HG02970 (cell line): ENCODE results near the gene OPRL1.

ENCODE experiments used
- ATAC-seq: cut with Tn5 transposase; IDR thresholded peaks from one replicate; pipeline ENCODE4 v1.9.1; 2021; ENCODE audit warnings: mild to moderate bottlenecking, moderate library complexity, moderate number of reproducible peaks; ENCODE audit not compliant: unreplicated experiment, low FRiP score

Gene OPRL1

DNA sequence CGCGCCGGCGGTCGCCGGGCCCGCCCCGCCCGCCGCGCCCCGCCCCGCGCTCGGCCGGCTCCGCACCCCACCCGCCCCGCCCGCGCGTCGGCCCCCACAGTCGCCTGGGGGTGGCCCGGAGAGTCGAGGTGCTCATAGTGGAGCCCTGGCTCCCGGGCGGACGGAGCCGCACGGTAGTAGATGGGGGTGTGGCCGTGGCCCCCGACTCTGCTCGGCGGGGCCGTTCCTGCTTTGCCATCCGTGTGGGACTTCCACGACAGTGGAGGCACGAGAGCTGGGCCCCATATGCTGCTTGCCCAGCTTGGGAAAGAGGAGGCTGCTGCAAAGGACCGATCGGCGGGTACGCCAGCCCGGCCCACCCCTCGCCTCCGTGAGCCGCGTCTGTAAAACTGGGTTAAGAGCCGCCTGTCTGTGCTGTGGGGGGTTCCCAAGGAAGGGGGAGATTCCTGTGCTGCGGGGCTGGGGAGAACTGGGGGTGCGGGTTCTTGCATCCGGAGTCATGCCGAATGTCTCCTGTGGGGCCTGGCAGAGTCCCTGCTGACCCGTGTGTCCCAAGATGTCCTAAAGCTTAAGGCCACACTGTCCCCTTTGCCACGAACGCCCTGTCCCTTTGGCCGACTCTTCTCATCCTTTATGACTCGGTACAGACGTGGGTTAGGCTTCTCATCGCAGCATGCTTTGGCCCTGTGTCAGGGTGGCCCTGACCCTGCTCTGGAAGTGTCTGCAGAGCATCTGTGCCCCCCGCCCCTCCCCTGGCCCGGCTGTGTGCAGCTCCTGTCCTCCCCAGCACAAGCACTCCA, at the start of gene OPRL1:
TSS of gene OPRL1 (plus strand) at position 70 of the 800 bp plus-strand sequence. CDS start 12,639 bp downstream, outside the sequence.
- ATAC-seq: no peak

DNA sequence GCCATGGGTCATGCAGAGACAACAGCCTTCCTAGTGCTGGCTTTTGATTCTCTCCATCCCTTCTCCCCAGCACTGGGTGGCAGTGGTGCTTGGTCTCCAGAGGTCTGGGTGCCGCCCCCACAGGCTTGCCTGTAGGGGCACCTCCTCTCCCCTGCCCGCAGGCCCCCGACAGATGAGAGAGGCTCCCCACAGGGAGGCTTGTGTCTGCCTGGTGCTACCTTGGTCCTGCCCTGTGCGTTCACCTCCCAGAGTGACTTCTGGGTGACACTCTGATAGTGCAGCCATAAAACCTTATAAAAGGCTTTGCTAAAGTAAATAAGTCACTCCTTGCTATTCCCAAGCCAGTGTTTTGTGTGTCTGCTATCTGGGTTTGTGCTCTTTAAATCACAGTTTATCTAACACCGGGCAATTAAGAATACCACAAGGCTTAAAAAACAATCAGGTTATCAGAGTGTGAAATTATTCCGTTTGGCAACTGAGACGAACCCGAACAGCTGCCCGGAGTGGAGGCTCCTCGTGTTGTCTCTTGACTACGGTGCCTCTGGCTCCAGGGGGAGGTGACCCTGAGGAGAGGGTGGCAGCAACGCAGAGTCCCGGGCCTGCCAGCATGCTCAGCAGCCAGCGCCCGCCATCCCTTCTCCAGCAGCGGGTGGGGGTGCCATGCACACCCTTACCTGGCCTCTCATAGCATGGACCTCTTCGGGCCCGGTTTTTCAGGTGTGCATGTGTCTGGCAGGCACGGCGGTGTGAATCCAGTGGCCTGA, 49.3 kb upstream of the OPRL1 start:
- no peak for ATAC-seq

DNA sequence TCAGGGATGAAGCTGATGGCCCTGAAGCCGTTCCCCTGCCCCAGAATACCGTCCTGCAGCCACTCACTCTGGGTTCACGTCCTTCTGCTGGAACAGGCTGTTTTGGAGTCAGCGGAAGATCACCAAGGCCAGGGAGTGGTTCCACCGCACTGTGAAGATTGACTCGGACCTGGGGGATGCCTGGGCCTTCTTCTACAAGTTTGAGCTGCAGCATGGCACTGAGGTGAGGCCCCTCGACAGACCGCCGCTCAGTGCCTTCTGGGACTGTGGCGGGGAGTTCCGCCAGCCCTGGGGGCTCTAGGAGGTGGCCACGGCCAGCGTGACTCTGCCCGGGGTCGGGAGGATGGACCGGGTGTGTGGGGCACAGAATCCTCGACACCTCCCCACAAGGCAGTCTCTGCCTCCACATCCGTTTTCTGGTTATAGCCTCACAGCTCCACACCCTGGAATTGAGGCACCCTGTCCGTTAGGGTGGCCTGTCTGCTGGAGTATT, 48.0 kb upstream of the OPRL1 start:
- ATAC-seq: no peak

DNA sequence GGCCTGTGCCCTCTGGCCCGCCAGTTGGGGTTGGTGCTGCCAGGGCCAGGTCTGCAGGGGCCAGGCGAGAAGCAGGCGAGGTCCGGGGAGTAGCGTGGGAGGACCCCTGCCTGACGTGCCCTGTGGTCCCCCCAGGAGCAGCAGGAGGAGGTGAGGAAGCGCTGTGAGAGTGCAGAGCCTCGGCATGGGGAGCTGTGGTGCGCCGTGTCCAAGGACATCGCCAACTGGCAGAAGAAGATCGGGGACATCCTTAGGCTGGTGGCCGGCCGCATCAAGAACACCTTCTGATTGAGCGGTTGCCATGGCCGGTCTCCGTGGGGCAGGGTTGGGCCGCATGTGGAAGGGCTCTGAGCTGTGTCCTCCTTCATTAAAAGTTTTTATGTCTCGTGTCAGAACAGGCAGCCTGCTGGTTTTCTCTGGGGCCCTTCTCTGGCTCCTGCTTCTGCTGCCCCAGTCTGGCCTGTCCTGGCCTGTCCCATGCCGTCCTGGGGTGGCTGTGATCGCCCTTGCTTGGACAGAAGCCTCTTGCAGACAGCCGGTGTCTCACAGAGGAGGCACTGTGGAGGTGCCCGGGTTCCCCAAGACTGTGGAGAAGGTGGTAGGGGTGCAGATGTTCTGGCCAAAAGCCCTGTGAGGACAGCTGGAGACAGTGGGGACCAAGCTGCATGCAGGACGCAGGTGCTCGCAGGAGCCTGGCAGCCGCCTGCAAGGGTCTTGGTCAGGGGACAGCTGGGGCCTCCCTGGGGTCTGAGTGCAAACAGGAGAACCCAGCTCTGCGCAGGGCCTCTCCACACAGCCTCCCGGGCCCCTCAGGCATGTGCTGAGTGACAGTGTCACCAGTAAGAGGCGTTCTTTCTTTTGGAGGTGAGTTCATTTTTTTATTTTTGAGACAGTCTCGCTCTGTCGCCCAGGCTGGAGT, 46.9 kb upstream of the OPRL1 start:
- ATAC-seq: no peak

DNA sequence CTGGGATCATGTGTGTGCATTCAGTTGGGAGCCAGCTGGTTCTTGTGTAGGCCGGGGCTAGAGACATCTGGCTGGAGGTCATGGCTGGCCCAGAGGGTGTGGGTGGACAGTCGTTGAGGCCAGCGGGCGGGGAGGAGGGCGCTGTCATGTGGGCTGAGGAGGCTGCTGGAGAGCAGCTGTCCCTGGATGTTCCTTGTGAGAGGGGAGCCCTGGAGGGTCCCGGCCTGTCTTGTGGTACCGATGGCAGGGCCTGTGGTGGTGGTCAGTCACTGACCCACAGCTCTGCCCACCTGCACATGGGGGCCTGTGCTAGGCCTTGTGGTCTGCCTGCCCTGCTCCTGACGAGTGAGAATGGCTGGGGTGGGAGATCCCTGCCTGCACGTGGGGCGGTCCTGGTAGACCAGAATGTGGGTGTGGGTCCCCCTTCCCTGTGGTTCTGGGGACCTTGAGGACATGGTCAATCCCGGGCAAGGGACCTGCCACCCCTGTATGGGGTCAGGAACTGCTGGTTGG, 45.8 kb upstream of the OPRL1 start:
- ATAC-seq: no peak

DNA sequence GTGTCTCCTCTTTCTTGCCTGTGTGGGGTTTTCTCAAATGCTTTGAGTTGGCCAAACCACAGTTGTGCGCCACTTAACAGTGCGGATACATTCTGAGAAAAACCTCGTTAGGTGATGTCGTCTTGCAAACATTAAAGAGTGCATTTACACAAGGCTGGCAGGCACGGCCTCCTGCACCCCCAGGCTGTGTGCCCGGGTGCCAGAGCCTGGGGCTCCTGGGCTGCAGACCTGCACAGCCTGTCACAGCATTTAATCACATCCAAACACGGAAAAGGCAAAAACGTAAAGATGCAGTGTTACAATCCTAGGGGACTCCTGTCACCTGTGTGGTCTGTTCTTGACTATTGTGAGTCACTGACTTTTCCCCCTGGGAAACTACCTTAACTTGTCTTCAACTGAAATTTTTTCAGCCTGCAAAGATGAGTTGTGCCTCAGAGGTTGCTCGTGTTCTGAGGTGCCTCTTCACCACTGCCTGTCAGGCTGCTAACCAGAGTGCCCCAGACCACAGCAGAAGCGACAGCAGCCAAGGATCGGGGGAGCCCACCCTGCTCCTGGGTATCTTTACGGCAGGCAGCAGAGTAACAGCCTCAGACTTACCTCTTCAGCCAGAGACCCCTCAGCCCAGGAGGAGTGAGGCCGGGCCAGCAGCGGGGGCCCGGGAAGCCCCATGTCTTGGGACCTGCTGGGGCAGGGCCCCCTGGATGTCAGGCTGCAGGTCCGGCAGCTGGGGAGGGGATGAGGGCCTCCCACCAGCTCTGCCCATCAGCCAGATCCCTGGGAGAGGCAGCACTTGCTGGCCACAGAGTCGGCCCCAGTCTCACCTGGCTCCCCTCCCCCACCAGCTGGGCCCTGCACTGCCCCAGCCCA, 44.6 kb upstream of the OPRL1 start:
- ATAC-seq: no peak

DNA sequence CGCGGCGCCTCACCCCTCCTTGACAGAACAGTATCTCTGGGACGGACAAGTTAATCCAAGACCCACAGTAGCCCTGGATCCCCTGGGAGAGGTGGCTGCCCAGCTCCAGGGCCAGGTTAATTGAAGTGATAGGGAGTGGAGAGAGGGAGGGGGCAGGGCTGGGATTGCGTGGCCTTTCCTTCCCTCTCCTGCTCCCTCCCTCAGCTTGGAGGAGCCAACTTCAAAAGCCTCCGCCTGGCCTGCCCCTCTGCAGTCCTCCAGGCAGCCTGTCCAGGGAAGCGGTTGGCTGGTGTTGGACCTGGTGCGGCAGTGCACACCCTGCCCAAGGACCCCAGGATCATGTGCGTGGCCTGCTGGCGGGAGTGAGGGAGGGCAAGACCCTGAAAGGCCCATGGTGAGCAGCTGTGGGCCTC, 43.9 kb upstream of the OPRL1 start, which contains the start of gene C20orf204:
TSS of gene C20orf204 (plus strand) at position 250 of the 413 bp plus-strand sequence. CDS start at position 392, 142 bp downstream.
- no peak for ATAC-seq

DNA sequence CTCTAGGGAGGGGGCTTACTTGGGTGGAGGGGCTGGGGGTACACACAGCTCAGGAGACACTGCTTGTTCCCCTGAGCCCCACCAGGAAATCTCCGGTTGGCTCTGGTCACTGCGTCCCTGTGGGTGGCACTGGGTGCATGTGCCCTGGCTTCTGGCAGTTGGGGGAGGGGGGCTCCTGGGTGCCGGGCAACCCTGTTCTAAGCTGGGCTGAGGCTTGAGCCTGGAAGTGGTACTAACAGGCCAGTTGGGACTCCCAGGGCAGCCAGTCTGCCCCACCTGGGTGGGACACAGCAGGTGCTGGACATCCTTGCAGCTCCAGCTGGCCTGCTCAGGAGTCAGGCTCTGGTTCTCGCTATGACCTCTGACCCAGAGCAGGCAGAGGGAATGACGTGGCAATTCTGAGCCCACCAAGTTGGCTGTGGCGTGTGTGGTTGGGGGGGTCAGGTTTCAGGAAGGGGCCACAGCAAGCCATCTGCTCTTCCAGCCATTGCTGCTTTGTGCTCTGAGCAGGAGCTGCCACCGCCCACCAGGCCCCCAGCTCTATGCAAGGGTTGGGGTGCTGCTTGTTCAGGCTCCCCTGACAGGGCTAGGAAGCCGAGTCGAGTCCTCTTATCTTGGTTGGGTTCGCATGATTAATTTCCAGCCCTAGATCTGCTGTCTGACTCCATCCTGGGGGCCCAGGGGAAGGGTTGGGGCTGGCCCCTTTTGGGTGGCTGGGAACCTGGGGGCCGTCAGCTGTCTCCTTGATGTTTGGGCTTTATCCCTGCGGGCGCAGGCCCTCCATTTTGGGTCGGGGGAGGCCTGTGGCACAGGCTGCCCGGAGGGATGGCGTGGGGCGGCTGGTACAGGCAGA, 43.3 kb upstream of the OPRL1 start:
- no peak for ATAC-seq

DNA sequence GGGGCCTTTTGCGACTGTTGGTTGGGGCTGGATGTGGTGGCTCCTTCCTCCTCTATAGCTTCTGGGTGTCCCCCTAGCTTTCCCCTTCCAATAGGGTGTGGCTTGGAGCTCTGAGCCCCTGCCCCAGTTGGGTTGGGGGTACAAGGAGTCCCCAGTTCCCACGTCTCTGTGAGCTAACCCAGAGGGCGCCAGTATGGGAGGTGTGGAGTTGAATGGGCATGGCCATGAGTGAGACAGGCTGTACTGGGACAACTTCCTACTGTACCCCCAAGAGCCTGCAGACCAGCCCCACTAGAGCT, 42.7 kb upstream of the OPRL1 start:
- ATAC-seq: no peak

DNA sequence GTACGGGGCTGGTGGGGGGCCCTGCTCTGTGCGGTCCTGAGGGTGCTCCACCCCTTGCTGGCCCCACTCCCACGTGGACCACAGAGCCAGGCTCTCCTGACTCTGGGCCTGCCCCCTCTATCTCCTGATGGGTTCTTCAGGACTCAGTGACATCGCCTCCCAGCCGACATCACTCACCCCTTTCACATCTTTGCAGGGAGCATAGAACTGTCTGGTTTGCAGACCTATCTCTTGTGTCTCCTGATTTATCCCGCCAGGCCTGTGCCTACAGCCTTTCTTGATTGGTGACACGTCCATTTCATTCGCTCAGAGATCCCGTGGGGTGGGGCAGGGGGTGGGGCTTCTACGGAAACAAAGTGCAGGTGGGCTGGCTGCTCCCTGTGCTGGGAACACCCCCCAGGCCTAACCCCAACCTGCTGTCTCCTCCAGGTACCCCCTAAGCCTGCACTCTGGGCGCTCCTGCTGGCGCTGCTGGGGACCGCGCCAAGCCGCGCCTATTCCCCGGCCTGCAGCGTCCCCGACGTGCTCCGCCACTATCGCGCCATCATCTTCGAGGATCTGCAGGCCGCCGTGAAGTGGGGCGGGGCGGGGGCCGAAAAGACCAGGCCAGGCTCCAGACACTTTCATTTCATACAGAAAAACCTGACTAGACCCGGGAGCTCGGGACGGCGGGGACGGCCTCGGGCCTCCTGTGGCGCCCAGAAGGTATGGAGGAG, 42.2 kb upstream of the OPRL1 start:
- ATAC-seq: no peak

DNA sequence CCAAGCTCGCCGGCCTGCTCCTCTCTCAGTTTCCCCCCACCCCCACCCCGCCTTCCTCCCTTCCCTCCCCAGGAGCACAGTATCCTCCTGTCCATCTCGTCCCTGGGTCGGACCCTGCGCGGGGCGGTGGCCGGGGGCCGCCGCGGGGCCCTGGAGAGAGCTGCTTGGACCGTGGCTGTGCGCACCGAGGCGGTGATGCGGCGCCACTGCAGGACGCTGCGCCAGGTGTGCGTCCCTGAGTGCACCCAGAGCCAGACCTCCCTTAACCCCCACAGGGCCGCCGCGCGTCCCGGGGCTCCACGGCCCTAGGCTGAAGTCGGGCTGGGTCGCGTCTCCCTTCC, 41.7 kb upstream of the OPRL1 start:
- peak; percentile 26 for ATAC-seq

DNA sequence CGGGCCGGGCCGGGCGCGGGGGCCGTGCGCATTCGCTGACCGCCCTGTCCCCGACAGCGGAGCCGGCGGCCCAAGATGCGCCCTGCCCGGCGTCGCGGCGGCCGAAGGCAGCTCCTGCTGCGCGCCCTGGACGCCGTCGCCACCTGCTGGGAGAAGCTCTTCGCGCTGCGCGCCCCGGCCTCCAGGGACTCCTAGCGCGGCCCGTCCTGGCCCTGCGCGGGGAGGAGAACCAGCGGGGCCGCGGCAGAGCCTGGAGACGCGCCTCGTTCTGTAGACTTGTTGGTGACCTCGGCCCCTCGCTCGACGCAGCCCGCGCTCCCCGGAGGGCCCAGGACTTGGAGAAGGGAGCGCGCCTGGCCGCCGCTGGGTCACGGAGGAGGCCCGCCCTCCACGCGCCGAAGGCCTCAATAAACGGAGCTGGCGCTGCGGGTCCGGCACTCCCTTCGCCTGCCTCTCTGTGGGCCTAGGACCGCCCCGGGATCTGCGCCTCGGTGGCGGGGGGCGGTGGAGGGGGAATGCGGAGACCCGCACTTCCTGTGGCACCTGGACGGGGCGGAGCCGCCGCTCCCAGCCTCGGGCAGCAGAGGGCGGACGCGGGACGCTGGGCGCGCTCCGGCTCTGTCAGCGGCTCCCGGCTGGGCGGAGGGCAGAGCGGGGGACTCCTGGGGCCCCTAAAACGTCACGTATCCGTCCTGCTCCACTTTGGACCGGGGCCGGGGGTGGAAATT, 41.2 kb upstream of the OPRL1 start:
- peak; percentile 50 for ATAC-seq

DNA sequence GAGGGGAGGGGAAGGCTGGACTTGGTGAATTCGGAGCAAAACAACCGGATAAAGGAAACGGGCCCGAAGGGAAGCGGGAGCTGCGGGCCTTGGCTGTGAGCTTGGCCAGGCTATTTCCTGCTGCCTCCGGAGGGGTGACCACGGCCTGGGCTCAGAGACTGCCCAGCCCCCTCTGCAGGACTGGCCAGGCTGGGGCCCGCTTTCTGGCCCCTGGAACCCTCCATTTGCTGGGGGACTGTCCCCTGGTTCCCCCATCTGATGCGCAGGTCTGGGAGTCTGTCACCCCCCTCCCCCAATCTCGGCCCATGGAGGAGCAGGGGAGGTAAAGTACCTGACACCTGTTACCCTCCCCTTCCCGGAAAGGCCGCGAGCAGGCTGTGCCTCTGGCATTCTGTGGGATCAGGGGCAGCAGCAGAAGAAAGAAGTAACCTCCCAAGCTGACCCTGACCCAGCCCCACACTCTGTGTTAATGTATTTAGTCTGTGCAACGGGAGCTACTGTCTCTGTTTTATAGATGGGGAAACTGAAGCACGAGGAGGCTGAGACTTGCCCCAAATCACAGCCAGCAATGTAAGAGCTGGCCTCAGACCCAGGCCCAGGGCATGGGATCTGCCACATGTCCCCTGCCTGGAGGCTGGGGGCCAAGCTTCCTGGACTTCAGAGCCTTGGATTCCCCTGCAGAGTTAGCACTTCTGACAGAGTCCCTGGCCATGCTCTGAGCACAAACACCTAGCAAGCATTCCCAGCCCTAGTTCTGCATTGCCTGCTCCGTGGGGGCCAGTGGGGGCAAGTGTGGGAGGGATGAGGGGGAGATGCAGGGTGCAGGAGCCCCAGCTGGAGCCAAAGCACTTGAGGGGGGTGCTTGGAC, 40.4 kb upstream of the OPRL1 start:
- ATAC-seq: no peak

DNA sequence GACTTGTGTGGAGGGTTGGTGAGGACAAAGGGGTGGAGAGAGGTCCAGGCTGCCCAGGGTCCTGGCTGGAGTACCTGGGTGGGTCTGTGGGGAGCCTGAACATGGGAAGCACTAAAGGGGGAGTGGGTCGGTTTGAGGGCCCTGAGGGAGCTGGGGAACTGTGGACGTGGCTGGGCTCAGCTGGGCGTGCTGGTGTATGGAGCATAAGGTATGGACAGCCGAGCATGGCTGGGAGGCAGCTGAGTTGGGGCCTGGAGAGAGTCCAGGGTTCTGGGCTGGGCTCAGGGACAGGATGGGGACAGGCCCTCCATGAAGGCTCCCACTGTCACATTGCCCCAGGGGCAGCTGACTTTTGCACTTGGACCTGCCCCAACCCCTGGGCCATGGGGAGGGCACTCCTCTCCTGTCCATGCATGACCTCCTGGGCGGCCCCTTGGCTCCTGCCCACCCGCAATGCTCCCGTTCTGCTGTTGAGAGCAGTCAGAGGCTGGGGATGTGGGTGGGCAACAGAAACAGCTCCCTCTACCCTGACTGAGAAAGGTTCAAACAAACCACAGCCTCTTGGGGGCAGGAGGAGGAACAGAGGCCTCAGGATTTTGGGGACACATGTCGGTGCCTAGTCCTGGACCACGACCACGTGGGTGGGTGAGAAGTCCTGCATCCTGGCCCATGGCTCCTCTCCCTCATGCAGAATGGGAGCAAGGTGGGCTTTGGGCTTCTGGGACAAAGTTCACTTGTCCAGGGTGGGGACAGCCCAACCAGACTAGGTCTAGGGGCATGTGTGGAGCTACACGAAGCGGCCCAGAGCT, 39.4 kb upstream of the OPRL1 start:
- ATAC-seq: no peak

DNA sequence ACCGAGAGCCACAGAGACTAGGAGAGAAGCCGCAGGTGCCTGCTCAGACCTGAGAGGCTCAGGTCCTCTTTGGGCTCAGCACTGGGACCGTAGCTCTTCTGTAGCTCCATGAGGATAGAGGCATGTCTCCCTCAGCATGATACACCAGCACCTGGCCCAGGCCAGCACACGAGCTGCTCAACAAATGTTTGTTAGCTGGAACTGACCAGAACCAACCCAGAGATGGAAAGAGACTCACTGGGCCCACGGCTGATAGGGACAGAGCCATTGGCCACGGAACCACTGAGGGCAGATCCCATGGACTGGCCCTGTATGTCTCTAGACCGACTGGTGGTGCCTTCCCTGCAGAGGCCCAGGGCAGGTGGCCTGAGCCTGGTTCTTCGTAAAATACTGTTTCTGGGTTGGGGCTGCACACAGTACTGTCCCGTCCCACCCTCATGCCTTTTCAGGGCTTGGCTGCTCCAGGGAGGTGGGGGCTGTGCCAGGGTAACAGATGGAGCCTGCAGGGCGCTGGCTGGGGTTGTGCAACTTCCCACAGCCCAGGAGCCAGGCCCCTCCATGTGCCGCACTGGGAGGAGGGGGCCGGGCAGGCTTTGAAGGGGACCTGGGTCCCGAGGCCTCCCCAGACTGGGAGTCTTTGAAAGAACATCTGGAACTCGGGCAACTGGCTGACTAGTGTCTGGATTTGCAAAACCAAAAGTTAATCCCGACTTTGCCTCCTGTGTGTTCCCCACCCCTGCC, 38.7 kb upstream of the OPRL1 start:
- ATAC-seq: no peak
